Neural cell (in vitro differentiated cells): ENCODE measurements around the gene FNDC11.

Experiments
- CTCF ChIP-seq: fragments of 450-650 bp; IDR thresholded peaks from 2 replicates; pipeline ENCODE4 v1.5.1; 2014; ENCODE audit warnings: antibody characterized with exemption, mild to moderate bottlenecking, moderate library complexity; ENCODE audit not compliant: poor library complexity, severe bottlenecking
- EP300 ChIP-seq: fragments of 450-650 bp; conservative IDR thresholded peaks from 2 replicates; pipeline ENCODE4 v1.6.1; 2014; ENCODE audit warnings: antibody characterized with exemption, mild to moderate bottlenecking, moderate library complexity; ENCODE audit not compliant: poor library complexity, severe bottlenecking
- EZH2 ChIP-seq: fragments of 200-600, 300-800 bp; shearing (Covaris generic), sonication (generic); IDR thresholded peaks from 2 replicates; pipeline ENCODE4 v1.6.1; 2014; ENCODE audit warnings: antibody characterized with exemption, low read length, borderline replicate concordance, mild to moderate bottlenecking; ENCODE audit not compliant: insufficient read depth, poor library complexity, severe bottlenecking
- POLR2AphosphoS5 ChIP-seq: IDR thresholded peaks from 2 replicates; pipeline ENCODE4 v1.6.1; 2012
- REST ChIP-seq: IDR thresholded peaks from 2 replicates; pipeline ENCODE4 v1.6.1; 2012; ENCODE audit warnings: borderline replicate concordance
- SMC3 ChIP-seq: fragments of 450-650 bp; conservative IDR thresholded peaks from 2 replicates; pipeline ENCODE4 v1.6.1; 2014; ENCODE audit warnings: antibody characterized with exemption, mild to moderate bottlenecking, moderate library complexity; ENCODE audit not compliant: poor library complexity
- TAF1 ChIP-seq: IDR thresholded peaks from 2 replicates; pipeline ENCODE4 v1.6.1; 2012; ENCODE audit warnings: low read depth

- TF ChIP-seq CTCF = no peak
- no peak for TF ChIP-seq SMC3
- TF ChIP-seq POLR2AphosphoS5 = no peak
- no peak for TF ChIP-seq TAF1
- TF ChIP-seq EP300 = no peak
- no peak for TF ChIP-seq EZH2
- no peak for TF ChIP-seq REST
Observed at GRCh38 chr20:63579017-63579694, 25.2 kb downstream of the FNDC11 start.
